ENCODE data around the gene WFS1. TPM values are rescaled to one million over a fixed set of nuclear protein-coding genes. Genes with fewer than 3 reads are reported as not detected.
A peak's percentile ranks its signal among the peaks of the same experiment; 100 is the strongest.

WFS1 gene
- total and polyA plus RNA-seq, 5 donors from 2014 or later, result 2.5 to 4.2 (median 3.8) TPM

DNA sequence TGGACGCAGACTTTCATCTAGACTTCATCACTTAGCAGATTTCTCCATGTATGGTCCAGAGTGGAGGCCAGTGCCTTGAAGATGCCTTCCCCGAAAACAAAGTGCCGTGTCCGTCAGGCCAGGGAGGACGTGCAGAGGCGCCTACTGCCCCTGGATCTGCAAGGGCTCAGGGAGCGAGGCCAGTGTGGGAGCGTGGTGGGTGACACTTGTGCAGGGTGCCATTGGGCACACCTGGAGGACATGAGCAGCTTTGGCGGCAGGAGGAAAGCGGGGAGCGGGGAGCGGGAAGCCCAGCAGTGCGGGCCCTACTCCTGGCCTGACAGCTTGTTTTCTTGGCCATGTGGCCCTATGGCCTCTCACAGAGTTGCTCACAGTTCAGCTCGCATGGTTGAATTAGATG, 25.8 kb downstream of the WFS1 start:
- Histone ChIP-seq H3K4me3 (ENCODE audit: low read depth, low read length) (no peak overlapping the region), H3K9me3 (ENCODE audit: control insufficient read depth in 2 of 2, low read length in 2 of 2) (no peaks in the 10 kb centered on the region), H3K36me3 (ENCODE audit: control insufficient read depth, insufficient read depth, low read length) (no peaks in the 10 kb centered on the region), H3K27me3 (ENCODE audit: control insufficient read depth, insufficient read depth, low read length) (no peaks in the 10 kb centered on the region), H3K27ac (ENCODE audit: insufficient read depth, low read length, poor library complexity, severe bottlenecking) (no peak overlapping the region), H3K4me1 (ENCODE audit: control insufficient read depth, insufficient read depth, low read length, poor library complexity, severe bottlenecking) (no peaks in the 10 kb centered on the region)
- Mint-ChIP-seq H3K27ac (no peak overlapping the region), H3K9me3 (no peaks in the 10 kb centered on the region), H3K4me3 (no peak overlapping the region), H3K36me3 (peaks cover 14% of the 10 kb centered on the region), H3K4me1 (no peaks in the 10 kb centered on the region), H3K27me3 (no peaks in the 10 kb centered on the region)
- ATAC-seq (ENCODE audit: low read depth in 2 of 2) (no peak), DNase-seq (no peak)

DNA sequence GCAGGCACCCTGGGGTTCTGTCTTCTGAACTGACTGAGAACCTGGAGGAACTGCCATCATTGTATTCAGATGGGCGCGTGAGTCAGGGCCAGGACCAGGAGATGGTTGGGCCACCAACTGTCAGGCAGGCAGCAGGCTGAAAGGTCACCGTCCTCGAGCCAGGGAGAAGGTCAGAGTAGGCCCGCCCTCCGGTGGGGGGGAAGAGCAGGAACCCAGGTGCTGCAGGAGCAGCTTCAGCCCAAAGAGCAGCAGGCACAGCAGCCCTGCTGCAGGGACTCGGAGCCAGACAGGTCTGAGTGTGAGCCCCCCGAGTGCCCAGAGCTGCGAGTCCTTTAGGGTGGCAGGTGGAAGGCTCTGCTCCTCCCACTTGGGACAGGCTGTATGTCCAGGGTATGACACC, 26.4 kb downstream of the WFS1 start:
- Mint-ChIP-seq H3K4me3 (no peak overlapping the region), H3K27me3 (no peaks in the 10 kb centered on the region), H3K27ac (no peak overlapping the region), H3K36me3 (peaks cover 19% of the 10 kb centered on the region), H3K9me3 (peaks cover 0 to under 1% (median 0%) of the 10 kb centered on the region in 7 donors), H3K4me1 (no peaks in the 10 kb centered on the region)
- no peak for DNase-seq
- Histone ChIP-seq H3K27me3 (ENCODE audit: control insufficient read depth, insufficient read depth, low read length) (no peaks in the 10 kb centered on the region), H3K9me3 (ENCODE audit: control insufficient read depth in 2 of 2, low read length in 2 of 2) (no peaks in the 10 kb centered on the region), H3K36me3 (ENCODE audit: control insufficient read depth, insufficient read depth, low read length) (no peaks in the 10 kb centered on the region), H3K27ac (ENCODE audit: insufficient read depth, low read length, poor library complexity, severe bottlenecking) (no peak overlapping the region), H3K4me3 (ENCODE audit: low read depth, low read length) (no peak overlapping the region), H3K4me1 (ENCODE audit: control insufficient read depth, insufficient read depth, low read length, poor library complexity, severe bottlenecking) (no peaks in the 10 kb centered on the region)
- ATAC-seq (ENCODE audit: low read depth in 2 of 2), result no peak

GRCh38 chr4:6297266-6297815, 27.7 kb downstream of the WFS1 start:
- no peak overlapping the region for H3K27ac ChIP-seq (ENCODE audit: insufficient read depth, low read length, poor library complexity, severe bottlenecking)
- H3K9me3 Mint-ChIP-seq, result peaks cover 0 to 1% (median 0%) of the 10 kb centered on the region in 7 donors
- no peaks in the 10 kb centered on the region for H3K27me3 Mint-ChIP-seq
- DNase-seq (no peak), ATAC-seq (ENCODE audit: low read depth in 2 of 2) (no peak)
- no peaks in the 10 kb centered on the region for H3K9me3 ChIP-seq (ENCODE audit: control insufficient read depth in 2 of 2, low read length in 2 of 2)
- H3K27ac Mint-ChIP-seq, result no peak overlapping the region
- H3K4me3 ChIP-seq (ENCODE audit: low read depth, low read length), result no peak overlapping the region
- H3K36me3 ChIP-seq (ENCODE audit: control insufficient read depth, insufficient read depth, low read length), result no peaks in the 10 kb centered on the region
- no peaks in the 10 kb centered on the region for H3K4me1 Mint-ChIP-seq
- peaks cover 27% of the 10 kb centered on the region for H3K36me3 Mint-ChIP-seq
- H3K4me3 Mint-ChIP-seq, result no peak overlapping the region
- H3K4me1 ChIP-seq (ENCODE audit: control insufficient read depth, insufficient read depth, low read length, poor library complexity, severe bottlenecking), result no peaks in the 10 kb centered on the region
- no peaks in the 10 kb centered on the region for H3K27me3 ChIP-seq (ENCODE audit: control insufficient read depth, insufficient read depth, low read length)

- H3K27ac Mint-ChIP-seq, result no peak overlapping the region
Observed at GRCh38 chr4:6298035-6298434, 28.4 kb downstream of the WFS1 start.

GRCh38 chr4:6298852-6299251, 29.2 kb downstream of the WFS1 start:
- no peak for DNase-seq
- no peaks in the 10 kb centered on the region for H3K4me1 Mint-ChIP-seq
- no peaks in the 10 kb centered on the region for H3K27me3 ChIP-seq (ENCODE audit: control insufficient read depth, insufficient read depth, low read length)
- H3K4me3 ChIP-seq (ENCODE audit: low read depth, low read length), result no peak overlapping the region
- H3K27me3 Mint-ChIP-seq, result no peaks in the 10 kb centered on the region
- peaks cover 0 to 1% (median 0%) of the 10 kb centered on the region in 7 donors for H3K9me3 Mint-ChIP-seq
- H3K27ac Mint-ChIP-seq, result no peak overlapping the region
- H3K9me3 ChIP-seq (ENCODE audit: control insufficient read depth in 2 of 2, low read length in 2 of 2), result no peaks in the 10 kb centered on the region
- H3K36me3 Mint-ChIP-seq, result peaks cover 30% of the 10 kb centered on the region
- no peak overlapping the region for H3K4me3 Mint-ChIP-seq
- H3K27ac ChIP-seq (ENCODE audit: insufficient read depth, low read length, poor library complexity, severe bottlenecking), result no peak overlapping the region
- no peaks in the 10 kb centered on the region for H3K36me3 ChIP-seq (ENCODE audit: control insufficient read depth, insufficient read depth, low read length)
- ATAC-seq (ENCODE audit: low read depth in 2 of 2), result no peak
- H3K4me1 ChIP-seq (ENCODE audit: control insufficient read depth, insufficient read depth, low read length, poor library complexity, severe bottlenecking), result no peaks in the 10 kb centered on the region

More at GRCh38 chr4:6298035-6298434, 28.4 kb downstream of the WFS1 start:
- ATAC-seq (ENCODE audit: low read depth in 2 of 2), result no peak
- Mint-ChIP-seq H3K36me3 (peaks cover 33% of the 10 kb centered on the region), H3K4me3 (no peak overlapping the region), H3K4me1 (no peaks in the 10 kb centered on the region), H3K9me3 (peaks cover 0 to 1% (median 0%) of the 10 kb centered on the region in 7 donors), H3K27me3 (no peaks in the 10 kb centered on the region)
- H3K36me3 ChIP-seq (ENCODE audit: control insufficient read depth, insufficient read depth, low read length), result no peaks in the 10 kb centered on the region
- no peak overlapping the region for H3K27ac ChIP-seq (ENCODE audit: insufficient read depth, low read length, poor library complexity, severe bottlenecking)
- H3K4me3 ChIP-seq (ENCODE audit: low read depth, low read length), result no peak overlapping the region
- H3K9me3 ChIP-seq (ENCODE audit: control insufficient read depth in 2 of 2, low read length in 2 of 2), result no peaks in the 10 kb centered on the region
- DNase-seq, result no peak
- H3K4me1 ChIP-seq (ENCODE audit: control insufficient read depth, insufficient read depth, low read length, poor library complexity, severe bottlenecking), result no peaks in the 10 kb centered on the region
- H3K27me3 ChIP-seq (ENCODE audit: control insufficient read depth, insufficient read depth, low read length), result no peaks in the 10 kb centered on the region

DNA sequence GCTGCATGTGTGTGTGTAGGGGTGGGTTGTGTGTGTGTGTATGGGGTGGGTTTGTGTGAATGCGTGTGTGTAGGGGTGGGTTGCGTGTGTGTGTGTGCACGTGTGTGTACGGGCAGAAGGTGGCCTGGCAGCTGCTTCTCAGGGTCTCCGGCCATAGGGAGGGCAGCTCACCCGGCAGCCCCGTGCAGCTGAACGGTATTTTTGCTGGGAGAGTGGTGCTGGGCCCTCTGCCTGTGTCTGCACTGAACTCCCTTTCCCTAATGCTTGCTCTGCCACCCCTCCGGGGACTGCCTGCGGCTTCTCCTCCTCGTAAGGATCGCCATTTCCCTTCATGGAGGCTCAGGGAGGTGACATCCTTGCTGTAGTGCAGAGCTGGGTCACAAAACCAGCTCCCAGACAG, 30.2 kb downstream of the WFS1 start:
- DNase-seq (no peak), ATAC-seq (ENCODE audit: low read depth in 2 of 2) (no peak)
- H3K27ac Mint-ChIP-seq, result no peak overlapping the region
- H3K4me3 Mint-ChIP-seq, result no peak overlapping the region
- Histone ChIP-seq H3K4me3 (ENCODE audit: low read depth, low read length) (no peak overlapping the region), H3K27me3 (ENCODE audit: control insufficient read depth, insufficient read depth, low read length) (no peaks in the 10 kb centered on the region), H3K36me3 (ENCODE audit: control insufficient read depth, insufficient read depth, low read length) (no peaks in the 10 kb centered on the region), H3K4me1 (ENCODE audit: control insufficient read depth, insufficient read depth, low read length, poor library complexity, severe bottlenecking) (no peaks in the 10 kb centered on the region), H3K9me3 (ENCODE audit: control insufficient read depth in 2 of 2, low read length in 2 of 2) (no peaks in the 10 kb centered on the region), H3K27ac (ENCODE audit: insufficient read depth, low read length, poor library complexity, severe bottlenecking) (no peak overlapping the region)
- no peaks in the 10 kb centered on the region for H3K27me3 Mint-ChIP-seq
- no peaks in the 10 kb centered on the region for H3K4me1 Mint-ChIP-seq
- H3K36me3 Mint-ChIP-seq, result peaks cover 25% of the 10 kb centered on the region
- H3K9me3 Mint-ChIP-seq, result peaks cover 0 to 1% (median 0%) of the 10 kb centered on the region in 7 donors

- no peaks in the 10 kb centered on the region for H3K27me3 ChIP-seq (ENCODE audit: control insufficient read depth, insufficient read depth, low read length)
- H3K36me3 Mint-ChIP-seq, result peaks cover 25% of the 10 kb centered on the region
- H3K4me3 Mint-ChIP-seq, result no peak overlapping the region
- H3K27ac Mint-ChIP-seq, result no peak overlapping the region
- no peak overlapping the region for H3K4me3 ChIP-seq (ENCODE audit: low read depth, low read length)
- no peaks in the 10 kb centered on the region for H3K9me3 ChIP-seq (ENCODE audit: control insufficient read depth in 2 of 2, low read length in 2 of 2)
- H3K4me1 Mint-ChIP-seq, result no peaks in the 10 kb centered on the region
- no peaks in the 10 kb centered on the region for H3K36me3 ChIP-seq (ENCODE audit: control insufficient read depth, insufficient read depth, low read length)
- DNase-seq, result no peak
- H3K4me1 ChIP-seq (ENCODE audit: control insufficient read depth, insufficient read depth, low read length, poor library complexity, severe bottlenecking), result no peaks in the 10 kb centered on the region
- H3K9me3 Mint-ChIP-seq, result peaks cover 0 to 1% (median 0%) of the 10 kb centered on the region in 7 donors
- no peak overlapping the region for H3K27ac ChIP-seq (ENCODE audit: insufficient read depth, low read length, poor library complexity, severe bottlenecking)
- no peak for ATAC-seq (ENCODE audit: low read depth in 2 of 2)
- H3K27me3 Mint-ChIP-seq, result no peaks in the 10 kb centered on the region
Observed at GRCh38 chr4:6300359-6300758, 30.7 kb downstream of the WFS1 start.

DNA sequence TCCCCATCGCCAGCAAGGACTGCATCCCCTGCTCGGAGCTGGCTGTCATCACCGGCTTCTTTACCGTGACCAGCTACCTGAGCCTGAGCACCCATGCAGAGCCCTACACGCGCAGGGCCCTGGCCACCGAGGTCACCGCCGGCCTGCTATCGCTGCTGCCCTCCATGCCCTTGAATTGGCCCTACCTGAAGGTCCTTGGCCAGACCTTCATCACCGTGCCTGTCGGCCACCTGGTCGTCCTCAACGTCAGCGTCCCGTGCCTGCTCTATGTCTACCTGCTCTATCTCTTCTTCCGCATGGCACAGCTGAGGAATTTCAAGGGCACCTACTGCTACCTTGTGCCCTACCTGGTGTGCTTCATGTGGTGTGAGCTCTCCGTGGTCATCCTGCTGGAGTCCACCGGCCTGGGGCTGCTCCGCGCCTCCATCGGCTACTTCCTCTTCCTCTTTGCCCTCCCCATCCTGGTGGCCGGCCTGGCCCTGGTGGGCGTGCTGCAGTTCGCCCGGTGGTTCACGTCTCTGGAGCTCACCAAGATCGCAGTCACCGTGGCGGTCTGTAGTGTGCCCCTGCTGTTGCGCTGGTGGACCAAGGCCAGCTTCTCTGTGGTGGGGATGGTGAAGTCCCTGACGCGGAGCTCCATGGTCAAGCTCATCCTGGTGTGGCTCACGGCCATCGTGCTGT, 31.5 kb downstream of the WFS1 start:
- Mint-ChIP-seq H3K4me3 (no peak overlapping the region), H3K4me1 (no peaks in the 10 kb centered on the region), H3K36me3 (peaks cover 25% of the 10 kb centered on the region), H3K27me3 (no peaks in the 10 kb centered on the region), H3K9me3 (peaks cover 0 to 1% (median 0%) of the 10 kb centered on the region in 7 donors), H3K27ac (peak overlapping the region in 1 of 3 donors; percentile 58)
- Histone ChIP-seq H3K4me3 (ENCODE audit: low read depth, low read length) (no peak overlapping the region), H3K9me3 (ENCODE audit: control insufficient read depth in 2 of 2, low read length in 2 of 2) (no peaks in the 10 kb centered on the region), H3K27ac (ENCODE audit: insufficient read depth, low read length, poor library complexity, severe bottlenecking) (no peak overlapping the region), H3K36me3 (ENCODE audit: control insufficient read depth, insufficient read depth, low read length) (no peaks in the 10 kb centered on the region), H3K27me3 (ENCODE audit: control insufficient read depth, insufficient read depth, low read length) (no peaks in the 10 kb centered on the region), H3K4me1 (ENCODE audit: control insufficient read depth, insufficient read depth, low read length, poor library complexity, severe bottlenecking) (no peaks in the 10 kb centered on the region)
- no peak for ATAC-seq (ENCODE audit: low read depth in 2 of 2)
- no peak for DNase-seq

Data from CD4-positive, CD25-positive, alpha-beta regulatory T cell (primary cell).